ENCODE measurements around the gene MAGEA8.
"Not testable (repeated sequence)": the region's sequence is repeated elsewhere in the genome, so short reads cannot be mapped to it uniquely, and the experiment has no call there.

MAGEA8 gene

GRCh38 chrX:149927245-149927963 lies 46.4 kb downstream of the MAGEA8 start:
- not testable (repeated sequence) for H3K27ac Mint-ChIP-seq

GRCh38 chrX:149927964-149928258 lies 46.9 kb downstream of the MAGEA8 start:
- ATAC-seq: peak; percentile 64
- peaks cover 11% of the 10 kb centered on the region for H3K36me3 Mint-ChIP-seq

More at GRCh38 chrX:149927245-149927963, 46.4 kb downstream of the MAGEA8 start:
- DNase-seq (ENCODE audit: low spot score in 2 of 2); H3K9me3 Mint-ChIP-seq; H3K4me3 Mint-ChIP-seq; H3K4me1 Mint-ChIP-seq: not testable (repeated sequence)
- H3K36me3 Mint-ChIP-seq: peaks cover 11% of the 10 kb centered on the region
- peak; percentile 67 for ATAC-seq

GRCh38 chrX:149928635-149929034 lies 47.7 kb downstream of the MAGEA8 start:
- peaks cover 14% of the 10 kb centered on the region for H3K36me3 Mint-ChIP-seq
- not testable (repeated sequence) for DNase-seq (ENCODE audit: low spot score in 2 of 2); H3K9me3 Mint-ChIP-seq; ATAC-seq; H3K4me3 Mint-ChIP-seq; H3K4me1 Mint-ChIP-seq; H3K27ac Mint-ChIP-seq

More at GRCh38 chrX:149927964-149928258, 46.9 kb downstream of the MAGEA8 start:
- not testable (repeated sequence) for H3K27ac Mint-ChIP-seq; H3K4me3 Mint-ChIP-seq; H3K9me3 Mint-ChIP-seq; H3K4me1 Mint-ChIP-seq; DNase-seq (ENCODE audit: low spot score in 2 of 2)

GRCh38 chrX:149929400-149929799 lies 48.4 kb downstream of the MAGEA8 start, which contains the start of gene HSFX4:
TSS of gene HSFX4 (plus strand) at chrX:149929573. CDS start at chrX:149929645, 72 bp downstream.
- not testable (repeated sequence) for H3K4me3 Mint-ChIP-seq; H3K27ac Mint-ChIP-seq; DNase-seq (ENCODE audit: low spot score in 2 of 2); H3K4me1 Mint-ChIP-seq; ATAC-seq; H3K9me3 Mint-ChIP-seq
- H3K36me3 Mint-ChIP-seq: peaks cover 22% of the 10 kb centered on the region

- not testable (repeated sequence) for H3K9me3 Mint-ChIP-seq; H3K4me3 Mint-ChIP-seq; ATAC-seq; H3K27ac Mint-ChIP-seq; DNase-seq (ENCODE audit: low spot score in 2 of 2); H3K4me1 Mint-ChIP-seq
- peaks cover 27% of the 10 kb centered on the region for H3K36me3 Mint-ChIP-seq
Measured at GRCh38 chrX:149931355-149931754, 50.4 kb downstream of the MAGEA8 start.

- not testable (repeated sequence) for H3K4me3 Mint-ChIP-seq; H3K9me3 Mint-ChIP-seq; ATAC-seq; H3K27ac Mint-ChIP-seq; DNase-seq (ENCODE audit: low spot score in 2 of 2); H3K4me1 Mint-ChIP-seq
- peaks cover 29% of the 10 kb centered on the region for H3K36me3 Mint-ChIP-seq
Measured at GRCh38 chrX:149932150-149932549, 51.2 kb downstream of the MAGEA8 start.

GRCh38 chrX:149932970-149933369 lies 52.0 kb downstream of the MAGEA8 start:
- H3K27ac Mint-ChIP-seq; H3K9me3 Mint-ChIP-seq; ATAC-seq; H3K4me3 Mint-ChIP-seq; DNase-seq (ENCODE audit: low spot score in 2 of 2); H3K4me1 Mint-ChIP-seq: not testable (repeated sequence)
- peaks cover 34% of the 10 kb centered on the region for H3K36me3 Mint-ChIP-seq

- H3K36me3 Mint-ChIP-seq: peaks cover 34% of the 10 kb centered on the region
- H3K27ac Mint-ChIP-seq; H3K9me3 Mint-ChIP-seq; H3K4me3 Mint-ChIP-seq; DNase-seq (ENCODE audit: low spot score in 2 of 2); ATAC-seq; H3K4me1 Mint-ChIP-seq: not testable (repeated sequence)
Measured at GRCh38 chrX:149933547-149933946, 52.6 kb downstream of the MAGEA8 start.
